GM18526 (cell line): Measurements from ENCODE around the gene CPNE5.

Experiments used
- POLR2A ChIP-seq: IDR thresholded peaks from 3 replicates; pipeline ENCODE4 v1.6.1; 2011; ENCODE audit not compliant: insufficient read length; ENCODE audit errors: extremely low read depth

Gene CPNE5

DNA sequence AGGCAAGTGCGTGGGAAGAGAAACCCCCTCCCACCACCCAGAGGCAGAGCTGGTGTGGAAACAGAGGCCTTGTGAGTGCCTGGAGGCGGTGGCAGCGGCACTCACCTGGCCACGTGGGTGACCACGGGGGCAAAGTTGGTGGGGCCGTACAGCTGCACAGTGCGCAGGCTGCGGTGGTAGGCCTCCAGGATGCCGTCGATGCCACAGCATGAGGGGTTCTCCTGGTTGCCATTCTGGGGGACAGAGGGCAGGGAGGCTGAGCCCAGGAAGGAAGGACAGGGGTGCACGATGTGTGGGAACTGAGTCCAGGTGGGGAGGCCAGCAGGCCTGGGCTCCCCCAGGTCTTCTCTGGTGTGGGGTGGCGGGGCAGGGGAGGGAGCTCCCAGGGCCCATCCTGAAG is 94.0 kb downstream of the CPNE5 start:
- TF ChIP-seq POLR2A, result no peak

DNA sequence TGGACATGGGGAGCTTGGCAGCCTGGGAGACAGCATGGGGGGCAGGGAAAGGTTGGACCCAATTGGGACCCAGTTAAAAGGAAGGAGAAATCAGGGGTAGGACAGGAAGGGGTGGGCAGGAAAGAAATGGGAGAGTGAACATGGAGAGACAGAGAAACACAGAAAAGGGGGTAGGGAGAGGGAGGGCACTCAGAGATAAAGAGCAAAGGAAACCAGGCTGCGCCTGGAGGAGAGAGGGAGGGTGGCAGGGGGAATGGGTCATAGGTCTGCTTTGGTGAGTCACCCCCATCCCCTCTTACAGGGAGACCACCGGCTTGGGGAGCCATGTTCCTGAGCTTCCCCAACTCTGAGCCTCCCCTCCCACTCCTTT is 95.0 kb downstream of the CPNE5 start:
- TF ChIP-seq POLR2A, result no peak

DNA sequence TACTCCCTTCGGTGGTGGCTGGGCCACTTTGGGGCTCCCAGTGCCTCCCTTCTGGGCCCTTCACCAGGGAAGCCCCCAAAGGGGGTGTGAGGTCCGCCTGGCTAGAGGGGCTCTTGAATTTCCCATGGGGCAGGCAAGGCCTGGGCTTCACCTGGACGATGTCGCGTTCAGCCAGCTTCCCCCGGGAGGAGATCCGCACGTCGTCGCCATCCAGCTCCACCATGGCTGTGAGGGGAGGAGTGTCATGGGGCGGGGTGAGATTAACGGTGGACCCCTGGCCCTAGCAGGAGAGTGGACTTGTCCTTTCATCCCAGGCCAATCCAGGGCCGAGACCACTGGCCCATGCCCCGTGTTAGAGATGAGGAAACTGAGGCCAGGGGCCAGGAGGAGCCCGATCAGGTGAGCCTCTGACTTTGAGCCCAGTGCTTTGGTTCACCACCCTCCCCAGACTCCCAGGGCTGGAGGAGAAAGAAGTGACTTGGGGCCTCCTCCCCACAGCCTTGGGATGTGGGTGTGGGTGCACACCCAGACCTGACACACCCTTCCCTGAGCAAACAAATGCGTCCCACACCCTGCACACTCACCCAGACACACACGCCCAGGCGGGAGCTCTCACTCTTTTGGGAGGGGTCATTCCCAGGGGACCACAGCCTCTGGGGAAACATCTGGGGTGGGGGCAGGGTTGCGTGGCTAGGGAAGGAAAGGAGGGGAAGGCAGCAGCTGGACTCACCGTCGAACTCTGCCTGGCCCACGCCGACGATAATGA is 95.5 kb downstream of the CPNE5 start:
- no peak for TF ChIP-seq POLR2A

DNA sequence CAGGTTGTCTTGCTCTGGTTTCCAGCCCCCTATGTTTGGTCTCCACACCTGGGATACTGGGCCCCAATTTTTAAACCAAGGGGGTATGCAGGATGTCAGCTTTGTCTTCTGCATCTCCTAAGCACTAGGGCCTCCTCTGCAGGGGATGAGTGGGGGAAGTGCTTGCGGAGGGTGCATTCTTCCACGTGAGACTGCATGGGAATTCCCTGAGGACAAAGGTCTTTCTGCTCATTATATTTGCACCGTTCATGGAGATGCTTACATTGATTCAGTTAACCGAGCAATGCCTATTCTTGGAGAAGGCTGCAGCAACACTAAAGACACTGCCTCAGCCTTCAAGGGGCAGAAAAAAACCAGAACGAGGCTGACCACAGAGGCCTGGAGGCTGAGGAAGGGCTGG is 96.2 kb downstream of the CPNE5 start:
- TF ChIP-seq POLR2A, result no peak

DNA sequence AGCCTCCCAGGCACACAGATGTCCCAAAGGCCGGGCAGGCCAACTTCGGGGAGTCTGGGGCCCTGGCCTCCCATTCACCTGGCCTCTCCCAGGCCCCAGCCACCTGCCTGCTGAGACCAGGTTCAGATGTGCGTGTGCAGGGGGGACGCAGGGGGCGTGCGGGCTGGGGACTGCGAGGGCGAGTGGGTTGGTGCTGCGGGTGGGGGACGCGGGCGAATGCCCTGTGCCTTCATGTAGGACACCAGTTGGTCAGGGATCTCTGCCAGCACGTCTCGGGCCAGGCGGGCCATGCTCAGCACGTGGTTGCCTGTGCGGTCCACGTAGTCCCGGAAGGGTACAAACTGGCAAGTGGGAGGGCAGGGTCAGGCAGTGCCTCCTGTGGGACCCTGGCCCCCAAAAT is 97.1 kb downstream of the CPNE5 start:
- TF ChIP-seq POLR2A, result no peak

DNA sequence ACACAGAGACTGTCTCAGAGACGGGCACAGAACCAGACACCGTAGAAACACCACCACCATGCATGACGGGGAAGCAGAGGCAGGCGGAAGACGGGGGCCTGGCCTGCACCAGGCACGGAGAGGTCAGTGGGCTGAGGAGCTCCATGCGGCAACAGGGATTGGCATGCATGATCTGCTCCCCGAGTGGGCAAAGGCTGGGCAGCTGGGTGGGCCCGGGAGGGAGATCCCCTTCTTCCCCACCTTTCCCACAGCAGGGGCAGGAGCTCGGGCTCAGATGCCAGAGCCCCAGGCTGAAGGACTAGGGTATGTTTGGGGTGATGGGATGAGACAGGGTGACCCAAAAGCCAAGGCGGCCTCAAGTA is 98.4 kb downstream of the CPNE5 start:
- TF ChIP-seq POLR2A, result no peak

DNA sequence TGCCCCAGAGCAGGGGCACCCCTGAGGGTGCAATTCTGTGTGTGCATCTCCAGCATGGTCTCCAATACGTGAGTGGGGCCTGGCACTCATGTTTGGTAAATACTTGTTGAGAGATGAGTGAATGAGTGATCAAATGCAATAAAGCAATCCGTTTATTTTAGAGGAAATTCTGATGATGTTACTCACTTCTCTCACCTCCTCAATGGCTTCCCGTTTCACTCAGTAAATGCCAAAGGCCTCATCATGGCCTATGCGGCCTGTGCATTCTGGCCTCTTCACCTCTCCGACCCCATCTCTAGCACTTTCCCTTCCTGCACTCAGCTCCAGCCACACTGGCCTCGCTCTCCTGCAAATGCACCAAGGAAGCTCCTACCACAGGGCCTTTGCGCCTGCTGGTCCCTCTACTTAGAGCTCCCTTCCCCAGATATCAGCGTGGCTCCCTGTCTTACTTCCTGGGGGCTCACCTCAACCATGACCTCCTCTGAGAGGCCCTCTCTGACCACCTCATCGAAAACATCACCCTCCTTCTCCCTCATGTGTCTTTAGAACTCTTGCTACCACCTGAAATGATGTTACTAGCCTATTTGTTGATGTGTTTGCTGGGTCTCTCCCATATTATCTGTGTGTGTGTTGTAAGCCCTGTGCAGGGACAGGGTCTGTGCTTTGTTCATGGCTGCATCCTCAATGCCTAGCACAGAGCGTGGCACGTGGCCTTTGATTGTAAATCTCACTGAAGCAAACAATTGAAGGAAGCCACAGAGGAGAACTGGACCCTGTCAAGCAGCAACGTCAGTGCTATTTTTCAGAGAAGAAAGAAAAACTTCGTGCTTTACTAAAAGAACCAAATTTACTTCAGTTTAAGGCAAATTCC is 99.1 kb downstream of the CPNE5 start:
- no peak for TF ChIP-seq POLR2A

DNA sequence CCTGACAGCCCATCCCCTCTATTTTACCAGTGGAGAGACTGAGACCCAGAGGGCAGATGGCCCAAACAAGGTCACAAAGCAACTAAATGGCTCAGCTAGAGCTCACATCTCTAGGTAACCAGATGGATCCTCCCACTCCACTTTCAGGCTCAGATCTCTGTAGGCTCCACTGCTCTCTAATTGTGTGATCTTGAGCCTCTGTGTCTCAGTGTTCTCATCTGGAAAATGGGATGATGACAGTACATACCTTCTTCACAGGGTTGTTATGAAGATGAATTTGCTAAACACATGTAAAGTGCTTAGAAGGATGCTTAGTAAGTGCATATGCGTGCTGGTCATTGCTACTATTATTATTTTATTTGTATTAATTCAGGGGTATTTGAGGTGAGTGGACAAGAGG is 101.1 kb downstream of the CPNE5 start:
- TF ChIP-seq POLR2A, result no peak

DNA sequence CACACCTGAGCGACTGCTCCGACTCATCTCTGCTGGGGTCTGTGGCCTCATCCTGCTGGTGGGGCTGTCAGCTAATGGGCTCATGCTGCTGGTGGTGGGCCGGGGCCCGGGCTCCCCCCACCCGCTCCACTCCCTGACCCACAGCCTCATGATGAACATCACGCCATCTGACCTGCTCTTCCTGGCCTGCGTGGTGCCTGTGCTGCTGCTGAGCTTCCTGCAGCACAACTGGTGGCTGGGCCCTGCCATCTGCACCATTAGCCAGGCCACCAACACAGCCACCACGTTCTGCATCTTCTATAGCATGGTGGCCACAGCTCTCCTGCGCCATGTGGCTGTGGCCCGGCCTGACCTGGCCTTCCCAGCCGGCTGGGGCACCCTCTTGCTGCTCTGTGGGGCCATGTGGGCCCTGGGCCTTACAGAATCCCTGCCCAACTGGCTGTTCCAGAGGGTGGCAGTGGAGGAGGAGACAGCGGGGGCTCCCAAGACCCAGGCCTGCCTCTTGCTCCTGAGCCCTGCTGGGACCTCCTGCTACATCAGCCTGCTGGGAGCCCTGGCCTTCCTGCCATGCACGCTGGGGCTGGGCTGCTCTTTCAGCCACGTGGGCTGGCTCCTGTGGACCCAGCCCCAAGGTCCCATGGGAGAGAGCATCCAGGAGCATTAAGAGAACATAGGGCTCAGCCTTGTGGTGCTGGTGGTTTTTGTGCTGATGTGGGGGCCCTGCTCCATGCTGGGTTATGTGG is 102.0 kb downstream of the CPNE5 start:
- no peak for TF ChIP-seq POLR2A

DNA sequence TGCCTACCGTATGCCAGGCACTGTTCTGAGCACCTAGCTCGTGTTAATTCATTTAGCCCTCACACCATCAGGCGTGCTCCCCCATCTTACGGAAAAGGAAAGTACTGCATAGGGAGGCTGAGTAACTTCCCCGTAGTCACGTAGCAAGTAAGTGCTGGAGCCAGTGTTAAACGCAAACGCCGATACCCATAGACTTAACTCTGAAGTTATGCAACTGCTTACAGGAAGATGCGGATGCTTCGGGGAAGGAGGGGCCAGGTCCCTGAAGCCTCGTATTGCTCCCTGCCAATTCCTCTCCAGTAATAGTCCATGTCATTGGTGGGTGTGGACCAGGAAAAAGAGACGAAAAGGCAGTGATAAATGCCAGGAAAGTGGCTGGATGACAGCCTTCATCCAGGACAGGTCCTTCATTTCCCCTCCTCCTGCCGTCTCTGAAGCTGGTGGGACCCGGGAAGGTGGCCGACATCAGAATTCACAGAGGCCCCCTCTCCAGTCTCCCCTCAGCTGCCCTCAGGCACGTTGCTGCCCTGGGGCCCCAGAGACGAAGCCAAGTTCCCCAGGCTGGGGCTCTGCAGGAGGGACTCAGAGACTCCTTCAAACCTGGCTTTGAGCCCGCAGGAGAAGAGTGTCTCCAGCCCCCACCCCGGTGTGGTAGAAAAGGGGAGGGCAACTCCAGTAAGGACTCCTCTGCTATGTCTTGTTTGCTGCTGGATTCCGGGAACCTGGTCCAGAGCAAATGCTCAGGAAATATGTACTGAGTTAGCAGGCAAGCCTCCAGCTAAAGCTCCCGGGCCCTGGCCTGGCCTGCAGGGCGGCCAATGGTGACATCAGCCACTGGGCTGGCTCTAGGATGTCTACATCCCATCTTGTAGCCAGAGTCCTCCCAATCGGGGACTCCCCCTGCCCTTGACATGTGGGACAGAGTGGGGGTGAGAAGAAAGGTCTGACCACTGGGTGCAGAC is 103.9 kb downstream of the CPNE5 start:
- no peak for TF ChIP-seq POLR2A

DNA sequence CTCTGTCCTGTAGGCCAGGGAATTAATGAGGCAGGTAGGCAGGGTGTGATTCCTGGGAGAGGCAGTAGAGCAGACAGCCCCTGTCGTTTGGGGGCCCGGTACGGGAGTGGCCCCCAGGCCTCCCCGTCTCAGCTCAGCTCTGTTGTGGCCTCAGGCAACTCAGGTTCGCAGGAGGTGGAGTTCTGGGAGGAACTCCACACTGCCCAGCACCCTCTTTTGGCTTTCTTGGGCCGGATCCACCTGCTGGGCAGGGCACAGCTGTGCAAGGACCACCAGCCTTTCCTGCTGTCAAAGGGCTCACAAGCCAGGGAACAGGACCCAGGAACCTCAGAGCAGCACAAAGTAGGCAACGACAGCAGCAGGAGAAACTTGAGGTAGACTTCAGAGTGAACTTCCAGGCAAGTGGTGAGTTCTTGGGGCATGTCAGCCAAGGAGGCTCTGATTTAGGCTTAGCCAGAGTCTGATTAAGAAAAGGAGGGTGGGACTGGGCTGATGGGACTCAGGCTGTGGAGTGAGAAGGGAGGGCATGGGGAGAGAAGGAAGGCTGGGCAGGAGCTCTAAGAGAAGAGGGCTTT is 104.7 kb downstream of the CPNE5 start:
- no peak for TF ChIP-seq POLR2A

DNA sequence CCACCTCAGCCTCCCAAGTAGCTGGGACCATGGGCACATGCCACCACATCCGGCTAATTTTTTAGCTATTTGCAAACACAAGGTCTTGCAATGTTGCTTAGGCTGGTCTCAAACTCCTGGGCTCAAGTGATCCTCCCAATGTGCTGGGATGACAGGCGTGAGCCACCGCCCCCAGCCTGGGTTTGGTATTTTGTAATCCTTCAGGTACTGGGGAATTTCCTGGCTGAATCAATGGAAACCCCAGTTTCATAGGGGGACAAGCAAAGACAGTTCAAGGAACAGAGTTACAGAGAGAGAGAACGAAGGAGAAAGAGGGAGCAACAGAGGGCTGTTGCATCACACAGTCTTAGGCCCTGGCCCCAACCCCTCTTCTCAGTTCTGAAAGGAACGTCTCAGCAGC is 105.9 kb downstream of the CPNE5 start:
- no peak for TF ChIP-seq POLR2A

DNA sequence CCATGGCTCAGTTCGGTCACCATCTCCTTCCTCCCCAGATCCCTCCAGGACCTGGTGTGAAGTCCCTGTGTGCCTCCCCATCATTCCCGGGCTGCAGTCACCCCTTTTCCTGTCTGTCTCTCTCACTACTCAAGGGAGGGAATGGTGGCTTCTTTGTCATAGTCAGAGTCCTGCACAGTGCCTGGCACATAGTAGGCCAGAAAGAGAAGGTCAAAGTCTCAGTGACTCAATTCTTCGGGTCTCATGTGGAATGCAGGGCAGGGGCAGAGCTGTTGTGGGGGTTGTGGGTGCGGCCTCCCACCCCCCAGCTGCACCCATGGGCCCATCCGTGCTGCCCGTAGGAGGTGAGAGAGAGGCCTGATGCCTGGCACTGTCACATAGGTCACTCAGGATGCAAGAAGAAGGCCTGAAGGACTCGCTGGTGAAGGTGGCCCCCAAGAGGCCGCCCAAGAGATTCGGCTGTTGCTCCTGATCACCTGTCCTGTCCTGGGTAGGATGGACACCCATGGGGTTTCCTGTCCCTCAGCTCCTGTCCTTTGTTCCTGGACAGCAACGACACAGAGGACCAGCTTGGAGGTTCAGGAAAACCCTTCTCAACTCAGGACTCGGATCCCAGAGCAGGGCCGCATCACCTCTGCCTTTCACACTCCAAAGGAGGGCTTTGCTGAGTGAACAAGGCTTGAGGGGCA is 107.5 kb downstream of the CPNE5 start:
- TF ChIP-seq POLR2A, result no peak
